ENCODE measurements around the gene RTP2.

DNA sequence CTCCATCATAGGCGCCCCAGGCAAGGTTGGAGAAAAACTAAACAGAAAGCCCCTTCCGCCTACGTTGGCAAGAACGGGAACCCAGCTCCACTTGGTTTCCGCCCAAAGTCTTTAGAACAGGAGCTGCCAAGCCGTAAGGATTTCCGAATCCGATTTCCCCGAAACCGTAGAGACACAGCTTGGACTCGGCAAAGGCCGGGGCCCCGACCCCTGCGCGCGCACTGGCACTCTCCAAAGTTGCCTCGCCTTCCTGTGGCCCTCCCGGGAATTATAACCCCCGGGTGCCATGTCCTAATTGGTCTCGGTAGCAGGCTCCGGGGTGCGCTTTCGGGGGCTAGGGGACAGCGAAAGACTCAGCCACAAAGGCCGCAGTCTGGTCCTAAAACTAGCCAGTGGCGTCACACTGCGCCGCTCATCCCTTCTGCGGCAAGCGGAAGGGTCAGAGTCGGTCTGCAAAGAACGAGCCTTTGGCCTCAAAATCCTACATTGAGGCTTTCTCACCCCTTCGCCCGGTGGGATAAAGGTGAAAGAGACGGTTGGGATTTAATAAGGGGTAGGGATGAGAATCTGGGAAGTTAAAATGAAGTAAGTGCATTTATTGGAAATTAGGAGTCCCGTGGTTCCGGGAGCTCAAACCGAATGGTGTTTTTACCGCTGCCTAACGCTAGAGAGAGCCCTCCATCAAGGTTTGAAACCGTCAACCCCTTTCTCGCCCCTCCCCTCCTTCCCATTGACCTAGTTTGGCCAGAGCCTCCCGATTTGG is 36.2 kb upstream of the RTP2 start:
- TF ChIP-seq, protein P1, sequence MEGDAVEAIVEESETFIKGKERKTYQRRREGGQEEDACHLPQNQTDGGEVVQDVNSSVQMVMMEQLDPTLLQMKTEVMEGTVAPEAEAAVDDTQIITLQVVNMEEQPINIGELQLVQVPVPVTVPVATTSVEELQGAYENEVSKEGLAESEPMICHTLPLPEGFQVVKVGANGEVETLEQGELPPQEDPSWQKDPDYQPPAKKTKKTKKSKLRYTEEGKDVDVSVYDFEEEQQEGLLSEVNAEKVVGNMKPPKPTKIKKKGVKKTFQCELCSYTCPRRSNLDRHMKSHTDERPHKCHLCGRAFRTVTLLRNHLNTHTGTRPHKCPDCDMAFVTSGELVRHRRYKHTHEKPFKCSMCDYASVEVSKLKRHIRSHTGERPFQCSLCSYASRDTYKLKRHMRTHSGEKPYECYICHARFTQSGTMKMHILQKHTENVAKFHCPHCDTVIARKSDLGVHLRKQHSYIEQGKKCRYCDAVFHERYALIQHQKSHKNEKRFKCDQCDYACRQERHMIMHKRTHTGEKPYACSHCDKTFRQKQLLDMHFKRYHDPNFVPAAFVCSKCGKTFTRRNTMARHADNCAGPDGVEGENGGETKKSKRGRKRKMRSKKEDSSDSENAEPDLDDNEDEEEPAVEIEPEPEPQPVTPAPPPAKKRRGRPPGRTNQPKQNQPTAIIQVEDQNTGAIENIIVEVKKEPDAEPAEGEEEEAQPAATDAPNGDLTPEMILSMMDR (IDR thresholded peaks at IDR 0.05), result peak; percentile 92
- TF ChIP-seq, protein P2, sequence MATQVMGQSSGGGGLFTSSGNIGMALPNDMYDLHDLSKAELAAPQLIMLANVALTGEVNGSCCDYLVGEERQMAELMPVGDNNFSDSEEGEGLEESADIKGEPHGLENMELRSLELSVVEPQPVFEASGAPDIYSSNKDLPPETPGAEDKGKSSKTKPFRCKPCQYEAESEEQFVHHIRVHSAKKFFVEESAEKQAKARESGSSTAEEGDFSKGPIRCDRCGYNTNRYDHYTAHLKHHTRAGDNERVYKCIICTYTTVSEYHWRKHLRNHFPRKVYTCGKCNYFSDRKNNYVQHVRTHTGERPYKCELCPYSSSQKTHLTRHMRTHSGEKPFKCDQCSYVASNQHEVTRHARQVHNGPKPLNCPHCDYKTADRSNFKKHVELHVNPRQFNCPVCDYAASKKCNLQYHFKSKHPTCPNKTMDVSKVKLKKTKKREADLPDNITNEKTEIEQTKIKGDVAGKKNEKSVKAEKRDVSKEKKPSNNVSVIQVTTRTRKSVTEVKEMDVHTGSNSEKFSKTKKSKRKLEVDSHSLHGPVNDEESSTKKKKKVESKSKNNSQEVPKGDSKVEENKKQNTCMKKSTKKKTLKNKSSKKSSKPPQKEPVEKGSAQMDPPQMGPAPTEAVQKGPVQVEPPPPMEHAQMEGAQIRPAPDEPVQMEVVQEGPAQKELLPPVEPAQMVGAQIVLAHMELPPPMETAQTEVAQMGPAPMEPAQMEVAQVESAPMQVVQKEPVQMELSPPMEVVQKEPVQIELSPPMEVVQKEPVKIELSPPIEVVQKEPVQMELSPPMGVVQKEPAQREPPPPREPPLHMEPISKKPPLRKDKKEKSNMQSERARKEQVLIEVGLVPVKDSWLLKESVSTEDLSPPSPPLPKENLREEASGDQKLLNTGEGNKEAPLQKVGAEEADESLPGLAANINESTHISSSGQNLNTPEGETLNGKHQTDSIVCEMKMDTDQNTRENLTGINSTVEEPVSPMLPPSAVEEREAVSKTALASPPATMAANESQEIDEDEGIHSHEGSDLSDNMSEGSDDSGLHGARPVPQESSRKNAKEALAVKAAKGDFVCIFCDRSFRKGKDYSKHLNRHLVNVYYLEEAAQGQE (IDR thresholded peaks at IDR 0.05; ENCODE audit: insufficient read depth in 1 of 2, low read depth in 2 of 2, low read length in 1 of 2), result 0 out of 4 replicates have a peak, but pooled peaks of 1 of the 2 experiments have one; percentile 9
